Nephron progenitor cell (in vitro differentiated cells): Measurements from ENCODE around the gene H2AZ1.
"Not testable (repeated sequence)": the region's sequence is repeated elsewhere in the genome, so short reads cannot be mapped to it uniquely, and the experiment has no call there.

Source experiments
- DNase-seq: peaks from one replicate; pipeline ENCODE4 v3.0.0; 2021
- H3K27ac Mint-ChIP-seq: 2 replicates; pipeline ENCODE4 v1.8.0; 2021; ENCODE audit warnings: mild to moderate bottlenecking, moderate library complexity, mixed read lengths
- H3K27me3 Mint-ChIP-seq: 2 replicates; pipeline ENCODE4 v1.8.0; 2021; ENCODE audit warnings: mild to moderate bottlenecking, low read depth, mixed read lengths; ENCODE audit not compliant: poor library complexity
- H3K36me3 Mint-ChIP-seq: 2 replicates; pipeline ENCODE4 v1.8.0; 2021; ENCODE audit warnings: low read depth, mixed read lengths
- H3K4me1 Mint-ChIP-seq: 2 replicates; pipeline ENCODE4 v1.8.0; 2021; ENCODE audit warnings: mixed read lengths
- H3K4me3 Mint-ChIP-seq: 2 replicates; pipeline ENCODE4 v1.8.0; 2021; ENCODE audit warnings: mild to moderate bottlenecking, moderate library complexity, mixed read lengths
- H3K9me3 Mint-ChIP-seq: 2 replicates; pipeline ENCODE4 v1.8.0; 2021; ENCODE audit warnings: mild to moderate bottlenecking, moderate library complexity, mixed read lengths
- CTCF ChIP-seq: fragments of 200-600 bp; sonication (generic); IDR thresholded peaks from 2 replicates; pipeline ENCODE4 v1.5.0; 2021; ENCODE audit warnings: antibody characterized with exemption

Gene H2AZ1

GRCh38 chr4:99965674-99966350 lies 15.7 kb upstream of the H2AZ1 start:
- Mint-ChIP-seq H3K27ac (no peak overlapping the region), H3K4me1 (no peaks in the 10 kb centered on the region), H3K9me3 (no peaks in the 10 kb centered on the region), H3K27me3 (peaks cover 3% of the 10 kb centered on the region), H3K4me3 (no peak overlapping the region), H3K36me3 (no peaks in the 10 kb centered on the region)
- no peak for TF ChIP-seq CTCF
- no peak for DNase-seq

GRCh38 chr4:99965173-99965572 lies 15.1 kb upstream of the H2AZ1 start:
- DNase-seq = no peak
- Mint-ChIP-seq H3K4me1 (no peaks in the 10 kb centered on the region), H3K27me3 (peaks cover 3% of the 10 kb centered on the region), H3K4me3 (no peak overlapping the region), H3K9me3 (no peaks in the 10 kb centered on the region), H3K36me3 (no peaks in the 10 kb centered on the region), H3K27ac (no peak overlapping the region)
- no peak for TF ChIP-seq CTCF

- no peak for DNase-seq
- TF ChIP-seq CTCF = no peak
- Mint-ChIP-seq H3K36me3 (peaks cover 7% of the 10 kb centered on the region), H3K27ac (no peak overlapping the region), H3K27me3 (no peaks in the 10 kb centered on the region), H3K9me3 (peaks cover 8% of the 10 kb centered on the region), H3K4me3 (no peak overlapping the region), H3K4me1 (no peaks in the 10 kb centered on the region)
Measured at GRCh38 chr4:99961711-99962110, 11.6 kb upstream of the H2AZ1 start.

- TF ChIP-seq CTCF = no peak
- peaks cover 7% of the 10 kb centered on the region for H3K36me3 Mint-ChIP-seq
- no peak overlapping the region for H3K27ac Mint-ChIP-seq
- no peak overlapping the region for H3K4me3 Mint-ChIP-seq
- DNase-seq = no peak
- H3K27me3 Mint-ChIP-seq = no peaks in the 10 kb centered on the region
- peaks cover 18% of the 10 kb centered on the region for H3K9me3 Mint-ChIP-seq
- H3K4me1 Mint-ChIP-seq = no peaks in the 10 kb centered on the region
Measured at GRCh38 chr4:99960648-99961047, 10.6 kb upstream of the H2AZ1 start.

GRCh38 chr4:99958207-99958606 lies 8.1 kb upstream of the H2AZ1 start:
- H3K27ac Mint-ChIP-seq, H3K27me3 Mint-ChIP-seq, H3K36me3 Mint-ChIP-seq, H3K4me1 Mint-ChIP-seq, DNase-seq, H3K4me3 Mint-ChIP-seq: not testable (repeated sequence)
- H3K9me3 Mint-ChIP-seq = peaks cover 19% of the 10 kb centered on the region

GRCh38 chr4:99950913-99951254 lies 809 bp upstream of the H2AZ1 start:
- no peak for TF ChIP-seq CTCF
- Mint-ChIP-seq H3K4me1 (peaks cover 19% of the 10 kb centered on the region), H3K9me3 (peaks cover 3% of the 10 kb centered on the region), H3K4me3 (no peak overlapping the region), H3K27me3 (no peaks in the 10 kb centered on the region), H3K36me3 (peaks cover 7% of the 10 kb centered on the region), H3K27ac (no peak overlapping the region)
- no peak for DNase-seq
